Type B pancreatic cell (in vitro differentiated cells): ENCODE results near the gene SPRED3. TPM values are rescaled to one million over a fixed set of nuclear protein-coding genes. Genes with fewer than 3 reads are reported as not detected.
A peak's percentile ranks its signal among the peaks of the same experiment; 100 is the strongest.

Source experiments
- DNase-seq: peaks from one replicate; pipeline ENCODE4 v3.0.0; 2021; ENCODE audit warnings: mixed read lengths; ENCODE audit not compliant: unreplicated experiment; ENCODE audit errors: extremely low spot score
- H3K27ac Mint-ChIP-seq: 2 replicates; pipeline ENCODE4 v1.8.0; 2021; ENCODE audit warnings: mild to moderate bottlenecking, mixed read lengths
- H3K27me3 Mint-ChIP-seq: 2 replicates; pipeline ENCODE4 v1.8.0; 2021; ENCODE audit warnings: mixed read lengths
- H3K36me3 Mint-ChIP-seq: 2 replicates; pipeline ENCODE4 v1.8.0; 2021; ENCODE audit warnings: mixed read lengths
- H3K4me1 Mint-ChIP-seq: one replicate; pipeline ENCODE4 v1.8.0; 2021; ENCODE audit warnings: mixed read lengths; ENCODE audit not compliant: unreplicated experiment
- H3K4me3 Mint-ChIP-seq: 2 replicates; pipeline ENCODE4 v1.8.0; 2021; ENCODE audit warnings: mild to moderate bottlenecking, mixed read lengths
- H3K9me3 Mint-ChIP-seq: 2 replicates; pipeline ENCODE4 v1.8.0; 2021; ENCODE audit warnings: mixed read lengths
- CTCF ChIP-seq: fragments of 200-600 bp; sonication (generic); conservative IDR thresholded peaks from 2 replicates; pipeline ENCODE4 v1.5.0; 2021; ENCODE audit warnings: antibody characterized with exemption, mild to moderate bottlenecking
- total RNA-seq: library from RNA; stranded (reverse); gene quantifications from 2 replicates; pipeline ENCODE4 v1.2.1, GENCODE V29; 2021; ENCODE audit warnings: low replicate concordance

Gene SPRED3
- total RNA-seq, 1 donor from 2014 or later: 4.2 TPM

GRCh38 chr19:38352611-38353010, 35.9 kb upstream of the SPRED3 start:
- H3K36me3 Mint-ChIP-seq: no peaks in the 10 kb centered on the region
- H3K27me3 Mint-ChIP-seq: peaks cover 16% of the 10 kb centered on the region
- H3K9me3 Mint-ChIP-seq: no peaks in the 10 kb centered on the region
- no peaks in the 10 kb centered on the region for H3K4me1 Mint-ChIP-seq
- no peak for TF ChIP-seq CTCF
- DNase-seq: no peak
- H3K4me3 Mint-ChIP-seq: no peak overlapping the region
- H3K27ac Mint-ChIP-seq: no peak overlapping the region

- peaks cover 50% of the 10 kb centered on the region for H3K27me3 Mint-ChIP-seq
- no peaks in the 10 kb centered on the region for H3K36me3 Mint-ChIP-seq
- no peak overlapping the region for H3K4me3 Mint-ChIP-seq
- no peak for DNase-seq
- H3K27ac Mint-ChIP-seq: no peak overlapping the region
- H3K4me1 Mint-ChIP-seq: no peaks in the 10 kb centered on the region
- no peaks in the 10 kb centered on the region for H3K9me3 Mint-ChIP-seq
- no peak for TF ChIP-seq CTCF
Observed at GRCh38 chr19:38355728-38356725, 32.5 kb upstream of the SPRED3 start.

- H3K4me3 Mint-ChIP-seq: no peak overlapping the region
- no peak overlapping the region for H3K27ac Mint-ChIP-seq
- no peak for TF ChIP-seq CTCF
- H3K4me1 Mint-ChIP-seq: no peaks in the 10 kb centered on the region
- peaks cover 57% of the 10 kb centered on the region for H3K27me3 Mint-ChIP-seq
- H3K36me3 Mint-ChIP-seq: no peaks in the 10 kb centered on the region
- H3K9me3 Mint-ChIP-seq: no peaks in the 10 kb centered on the region
- no peak for DNase-seq
Observed at GRCh38 chr19:38358071-38358470, 30.4 kb upstream of the SPRED3 start.

GRCh38 chr19:38359242-38360021, 29.1 kb upstream of the SPRED3 start:
- H3K27me3 Mint-ChIP-seq: peaks cover 57% of the 10 kb centered on the region
- H3K36me3 Mint-ChIP-seq: no peaks in the 10 kb centered on the region
- H3K9me3 Mint-ChIP-seq: no peaks in the 10 kb centered on the region
- no peaks in the 10 kb centered on the region for H3K4me1 Mint-ChIP-seq
- peak overlapping the region; percentile 33 for H3K27ac Mint-ChIP-seq
- no peak for TF ChIP-seq CTCF
- no peak for DNase-seq
- H3K4me3 Mint-ChIP-seq: peak overlapping the region; percentile 81

- Mint-ChIP-seq H3K27ac (no peak overlapping the region), H3K27me3 (peaks cover 57% of the 10 kb centered on the region), H3K4me3 (peak overlapping the region; percentile 90), H3K9me3 (no peaks in the 10 kb centered on the region), H3K36me3 (no peaks in the 10 kb centered on the region), H3K4me1 (no peaks in the 10 kb centered on the region)
- no peak for DNase-seq
- TF ChIP-seq CTCF: no peak
Observed at GRCh38 chr19:38360351-38360750, 28.1 kb upstream of the SPRED3 start.
